A549 (cell line): ENCODE measurements around the gene LYPD6B. TPM values are rescaled to one million over a fixed set of nuclear protein-coding genes. Genes with fewer than 3 reads are reported as not detected.

Experiments used
- ATAC-seq, 2 experiments: fragments of 200-7000 bp in 1 of 2; fragments of >200 bp in 1 of 2; cut with Nextera tagmentation in 1 of 2; cut with Tn5 transposase in 1 of 2; 3 replicates each; pipeline versions ENCODE4 v1.8.0 to v1.9.1; 2018 to 2020; ENCODE audit warnings: mild to moderate bottlenecking in 1 of 2, moderate library complexity in 1 of 2
- CTCF ChIA-PET: fragments of 300-600 bp; sonication (Branson Sonifier 250); formaldehyde crosslinking; extraction: SDS; loops from one replicate; lab custom pipeline; 2021; ENCODE audit warnings: antibody characterized with exemption, inconsistent platforms; lab: Yijun Ruan, JAX
- POLR2A ChIA-PET: fragments of 350-600 bp; formaldehyde crosslinking; extraction: SDS; loops from one replicate; lab custom pipeline; 2021; ENCODE audit warnings: antibody characterized with exemption, inconsistent platforms; lab: Yijun Ruan, JAX
- DNase-seq, 2 experiments: peaks; one replicate each; pipeline versions ENCODE4 v3.0.0 to v3.0.0-alpha.2; 2011 to 2016; ENCODE audit warnings: low read depth in 1 of 2, low spot score in 1 of 2
- FAIRE-seq: peaks from 2 replicates; lab custom pipeline; 2011; peaks lifted over from hg19 to GRCh38; lab: Jason Lieb, UNC
- H3K27ac ChIP-seq, 2 experiments: fragments of >200 bp; sonication (Bioruptor Twin); formaldehyde crosslinking; 3 replicates each; pipeline ENCODE4 v1.5.1; 2016 to 2017
- H3K4me1 ChIP-seq: fragments of >200 bp; sonication (Bioruptor Twin); formaldehyde crosslinking; 3 replicates; pipeline ENCODE4 v1.6.1; 2016
- H3K4me2 ChIP-seq: fragments of >200 bp; sonication (Bioruptor Twin); formaldehyde crosslinking; 3 replicates; pipeline ENCODE4 v1.6.1; 2016
- H3K4me3 ChIP-seq: fragments of >200 bp; sonication (Bioruptor Twin); formaldehyde crosslinking; 3 replicates; pipeline ENCODE4 v1.5.1; 2016
- H3K9me3 ChIP-seq: fragments of >200 bp; sonication (Bioruptor Twin); formaldehyde crosslinking; 3 replicates; pipeline ENCODE4 v1.6.1; 2016
- ATOH8 ChIP-seq: fragments of 250-450 bp; sonication (Bioruptor Pico); IDR thresholded peaks from 2 replicates; pipeline ENCODE4 v1.5.0; 2020; ENCODE audit warnings: low read depth, mild to moderate bottlenecking, moderate library complexity
- BCL3 ChIP-seq: fragments of >200 bp; sonication (Bioruptor Twin); formaldehyde crosslinking; IDR thresholded peaks from 3 replicates; pipeline ENCODE4 v1.6.1; 2016
- BHLHE40 ChIP-seq: IDR thresholded peaks from 2 replicates; pipeline ENCODE4 v1.6.1; 2012; ENCODE audit warnings: low read depth, low read length, inconsistent platforms
- CTCF ChIP-seq: fragments of >200 bp; sonication (Bioruptor Twin); formaldehyde crosslinking; IDR thresholded peaks from 3 replicates; pipeline ENCODE4 v1.5.1; 2016
- EHF ChIP-seq: fragments of 250-450 bp; sonication (Bioruptor Pico); IDR thresholded peaks from 2 replicates; pipeline ENCODE4 v1.5.0; 2020; ENCODE audit warnings: mild to moderate bottlenecking
- EP300 ChIP-seq, 2 experiments: fragments of >200 bp; sonication (Bioruptor Twin); formaldehyde crosslinking; IDR thresholded peaks; 2 replicates in 1 of 2; 3 replicates in 1 of 2; pipeline ENCODE4 v1.6.1; 2016 to 2017
- ESRRA ChIP-seq: fragments of 150-350 bp; IDR thresholded peaks from 2 replicates; pipeline ENCODE4 v1.6.1; 2014; ENCODE audit warnings: mild to moderate bottlenecking, low read length, borderline replicate concordance
- FOSB ChIP-seq: fragments of 250-450 bp; sonication (Bioruptor Pico); IDR thresholded peaks from 2 replicates; pipeline ENCODE4 v1.5.0; 2020; ENCODE audit warnings: mild to moderate bottlenecking, moderate library complexity
- FOXS1 ChIP-seq: fragments of 250-450 bp; sonication (Bioruptor Pico); IDR thresholded peaks from 2 replicates; pipeline ENCODE4 v1.5.0; 2020; ENCODE audit warnings: mild to moderate bottlenecking, moderate library complexity
- HDAC2 ChIP-seq: fragments of 200-600 bp; sonication (generic); IDR thresholded peaks from 2 replicates; pipeline ENCODE4 v1.6.1; 2016
- JUN ChIP-seq, 2 experiments: fragments of >200 bp; sonication (Bioruptor Twin); formaldehyde crosslinking; IDR thresholded peaks; 2 replicates in 1 of 2; 3 replicates in 1 of 2; pipeline ENCODE4 v1.6.1; 2016 to 2017
- MAFK ChIP-seq: fragments of 450-650 bp; IDR thresholded peaks from 2 replicates; pipeline ENCODE4 v1.6.1; 2014; ENCODE audit not compliant: partially characterized antibody
- MAZ ChIP-seq: fragments of 150-350 bp; IDR thresholded peaks from 2 replicates; pipeline ENCODE4 v1.6.1; 2014; ENCODE audit warnings: antibody characterized with exemption, low read depth, low read length, borderline replicate concordance
- MYC ChIP-seq: IDR thresholded peaks from 2 replicates; pipeline ENCODE4 v1.6.1; 2012; ENCODE audit warnings: mild to moderate bottlenecking, inconsistent platforms, low read length, improper control_type of control experiment, borderline replicate concordance
- NPAS2 ChIP-seq: fragments of 250-450 bp; sonication (Bioruptor Pico); IDR thresholded peaks from 2 replicates; pipeline ENCODE4 v1.8.0; 2022; ENCODE audit warnings: mild to moderate bottlenecking, moderate library complexity, borderline replicate concordance
- NR3C1 ChIP-seq: fragments of >200 bp; sonication (Bioruptor Twin); formaldehyde crosslinking; IDR thresholded peaks from 3 replicates; pipeline ENCODE4 v1.6.1; 2017
- POLR2A ChIP-seq: IDR thresholded peaks from 2 replicates; pipeline ENCODE4 v1.6.1; 2012; ENCODE audit warnings: mild to moderate bottlenecking, low read length
- POLR2AphosphoS2 ChIP-seq: conservative IDR thresholded peaks from 2 replicates; pipeline ENCODE4 v1.6.1; 2012; ENCODE audit warnings: low read length, improper control_type of control experiment, inconsistent platforms
- RAD21 ChIP-seq, 2 experiments: fragments of >200 bp in 1 of 2; sonication (Bioruptor Twin) in 1 of 2; formaldehyde crosslinking in 1 of 2; IDR thresholded peaks in 1 of 2; conservative IDR thresholded peaks in 1 of 2; 2 replicates in 1 of 2; 3 replicates in 1 of 2; pipeline ENCODE4 v1.6.1; 2012 to 2018; ENCODE audit warnings: inconsistent platforms in 1 of 2
- USF2 ChIP-seq: fragments of 450-650 bp; IDR thresholded peaks from 2 replicates; pipeline ENCODE4 v1.6.1; 2014; ENCODE audit warnings: antibody characterized with exemption
- WGBS: methylation state at CpG from one replicate; pipeline ENCODE4 v1.1.6; 2017; ENCODE audit errors: missing lambda C conversion rate; 5-methylcytosine and 5-hydroxymethylcytosine counted together
- polyA plus RNA-seq, 4 experiments: library from polyadenylated mRNA; depleted of rRNA in 3 of 4; stranded (reverse); fragments of >200 nt; fragmentation: RNase III in 1 of 4; extraction: RNeasy Plus Mini Kit Qiagen cat#74134 plus additional on column Dnase treatment in 1 of 4; gene quantifications; 2 replicates in 3 of 4; 3 replicates in 1 of 4; pipeline ENCODE4 v1.2.3, GENCODE V29; 2011 to 2017
- TF ChIP-seq, protein P1 (sequence below): IDR thresholded peaks from 2 replicates; pipeline ENCODE4 v1.6.1; 2012; ENCODE audit warnings: low read depth, borderline replicate concordance
- TF ChIP-seq, protein P2 (sequence below): fragments of >200 bp; sonication (Bioruptor Twin); formaldehyde crosslinking; IDR thresholded peaks from 2 replicates; pipeline ENCODE4 v1.6.1; 2016
- TF ChIP-seq, protein P3 (sequence below): IDR thresholded peaks from 2 replicates; pipeline ENCODE4 v1.6.1; 2012

The LYPD6B gene
- polyA plus RNA-seq, 2 of the 4 experiments (the other 2 are of a cell fraction) = not detected

GRCh38 chr2:149213764-149214493, 175.4 kb downstream of the LYPD6B start:
- Histone ChIP-seq H3K4me1 (no peaks in the 10 kb centered on the region), H3K4me3 (no peak overlapping the region), H3K4me2 (no peak overlapping the region), H3K9me3 (no peaks in the 10 kb centered on the region), H3K27ac (no peak overlapping the region)
- DNase-seq = no peak
- ChIA-PET POLR2A (no interaction called here), CTCF (interaction anchor here (0.6 to 1.1 kb wide), 2 partner anchors 41 to 1757 kb away, joined by 3 read pairs; no protein-coding TSS in a partner anchor)
- no peak for ATAC-seq
- WGBS = 7% methylated on average over 4 of the region's 4 CpGs
- no peak for FAIRE-seq
- no peak for TF ChIP-seq EHF
- TF ChIP-seq, protein P1, sequence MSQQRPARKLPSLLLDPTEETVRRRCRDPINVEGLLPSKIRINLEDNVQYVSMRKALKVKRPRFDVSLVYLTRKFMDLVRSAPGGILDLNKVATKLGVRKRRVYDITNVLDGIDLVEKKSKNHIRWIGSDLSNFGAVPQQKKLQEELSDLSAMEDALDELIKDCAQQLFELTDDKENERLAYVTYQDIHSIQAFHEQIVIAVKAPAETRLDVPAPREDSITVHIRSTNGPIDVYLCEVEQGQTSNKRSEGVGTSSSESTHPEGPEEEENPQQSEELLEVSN = no peak
- no peak for TF ChIP-seq USF2
- TF ChIP-seq BCL3 = no peak
- no peak for TF ChIP-seq HDAC2
- TF ChIP-seq ATOH8 = no peak
- no peak for TF ChIP-seq BHLHE40
- TF ChIP-seq EP300 (IDR thresholded peaks at IDR 0.05) = no peak
- no peak for TF ChIP-seq CTCF
- no peak for TF ChIP-seq JUN (IDR thresholded peaks at IDR 0.05)
- TF ChIP-seq NR3C1 = no peak
- TF ChIP-seq ESRRA = no peak
- TF ChIP-seq MAFK = no peak
- no peak for TF ChIP-seq NPAS2 (CRISPR knock-in tag)
- TF ChIP-seq, protein P2, sequence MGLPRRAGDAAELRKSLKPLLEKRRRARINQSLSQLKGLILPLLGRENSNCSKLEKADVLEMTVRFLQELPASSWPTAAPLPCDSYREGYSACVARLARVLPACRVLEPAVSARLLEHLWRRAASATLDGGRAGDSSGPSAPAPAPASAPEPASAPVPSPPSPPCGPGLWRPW = no peak
- no peak for TF ChIP-seq POLR2AphosphoS2
- no peak for TF ChIP-seq FOXS1 (CRISPR knock-in tag)
- TF ChIP-seq FOSB (CRISPR knock-in tag) = no peak
- TF ChIP-seq, protein P3, sequence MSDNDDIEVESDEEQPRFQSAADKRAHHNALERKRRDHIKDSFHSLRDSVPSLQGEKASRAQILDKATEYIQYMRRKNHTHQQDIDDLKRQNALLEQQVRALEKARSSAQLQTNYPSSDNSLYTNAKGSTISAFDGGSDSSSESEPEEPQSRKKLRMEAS = no peak
- TF ChIP-seq POLR2A = no peak

GRCh38 chr2:149218497-149218896, 180.0 kb downstream of the LYPD6B start:
- FAIRE-seq = no peak
- H3K4me3 ChIP-seq = no peak overlapping the region
- ChIA-PET POLR2A (no interaction called here), CTCF (no interaction called here)
- ATAC-seq = no peak
- no peak overlapping the region for H3K4me2 ChIP-seq
- H3K27ac ChIP-seq = no peak overlapping the region
- DNase-seq = no peak
- no peaks in the 10 kb centered on the region for H3K9me3 ChIP-seq
- TF ChIP-seq RAD21 (conservative IDR thresholded peaks at IDR 0.05 in 1 of 2, IDR thresholded peaks at IDR 0.05 in 1 of 2) = no peak
- TF ChIP-seq MYC = no peak
- no peak for TF ChIP-seq MAZ
- TF ChIP-seq, protein P1 = no peak
- no peak for TF ChIP-seq ESRRA
- TF ChIP-seq FOXS1 (CRISPR knock-in tag) = no peak
- no peaks in the 10 kb centered on the region for H3K4me1 ChIP-seq
